ENCODE data around the gene ERAL1. TPM values are rescaled to one million over a fixed set of nuclear protein-coding genes. Genes with fewer than 3 reads are reported as not detected.

ERAL1 gene
- total and polyA plus RNA-seq, 4 donors = 28.4 to 39.3 (median 36.9) TPM

GRCh38 chr17:28908640-28909167, 53.9 kb downstream of the ERAL1 start:
- no peak for ATAC-seq (ENCODE audit: insufficient read depth, low FRiP score)
- no peaks in the 10 kb centered on the region for H3K9me3 ChIP-seq (ENCODE audit: control insufficient read depth in 4 of 4, insufficient read depth in 3 of 4, low read length in 3 of 4)
- peaks cover 20 to 60% (median 51%) of the 10 kb centered on the region in 4 donors for H3K36me3 ChIP-seq (ENCODE audit: control insufficient read depth in 4 of 4, insufficient read depth in 4 of 4, low read length in 4 of 4)
- no peaks in the 10 kb centered on the region for H3K27me3 ChIP-seq (ENCODE audit: control insufficient read depth in 3 of 3, insufficient read depth in 3 of 3, low read length in 2 of 3)
- peaks cover 0 to 27% (median 9%) of the 10 kb centered on the region in 5 donors for H3K4me1 ChIP-seq (ENCODE audit: control insufficient read depth in 5 of 5, insufficient read depth in 5 of 5, low read length in 5 of 5)
- peak overlapping the region in 1 of 2 donors; percentile 39 for H3K9ac ChIP-seq (ENCODE audit: insufficient read depth in 1 of 2, low read length in 2 of 2)
- no peak for TF ChIP-seq CTCF (IDR thresholded peaks at IDR 0.05; ENCODE audit: control extremely low read depth, extremely low read depth)
- WGBS, 2 donors = 66 to 82% methylated on average over 6 of the region's 6 CpGs
- H3K4me3 ChIP-seq = no peak overlapping the region
- H3K27ac ChIP-seq (ENCODE audit: low read depth in 1 of 2, low read length in 1 of 2) = peak overlapping the region in 1 of 2 donors; percentile 60
- DNase-seq = no peak

DNA sequence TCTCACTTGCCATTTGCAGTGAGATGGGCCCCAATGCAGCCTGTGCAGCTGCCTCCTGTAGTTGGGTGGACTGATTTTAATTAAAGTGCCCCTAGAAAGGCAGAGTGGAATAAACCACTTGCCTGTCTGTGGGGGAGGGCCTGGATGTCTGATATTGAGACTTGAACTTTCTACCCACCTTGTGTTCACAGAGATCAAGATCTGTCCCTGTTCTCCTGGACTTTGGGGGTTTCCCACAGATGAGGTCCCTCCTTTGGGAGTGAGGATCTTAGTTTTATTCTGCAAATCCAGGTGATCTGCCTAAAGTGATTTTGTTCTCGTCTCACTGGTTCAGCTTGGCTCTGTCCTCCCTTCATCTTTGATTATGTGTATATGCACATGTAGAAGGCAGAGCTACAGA, 55.7 kb downstream of the ERAL1 start:
- Histone ChIP-seq H3K9ac (ENCODE audit: insufficient read depth in 1 of 2, low read length in 2 of 2) (no peak overlapping the region), H3K36me3 (ENCODE audit: control insufficient read depth in 4 of 4, insufficient read depth in 4 of 4, low read length in 4 of 4) (peaks cover 32 to 72% (median 63%) of the 10 kb centered on the region in 4 donors), H3K4me3 (no peak overlapping the region), H3K4me1 (ENCODE audit: control insufficient read depth in 5 of 5, insufficient read depth in 5 of 5, low read length in 5 of 5) (peaks cover 0 to 27% (median 9%) of the 10 kb centered on the region in 5 donors), H3K27me3 (ENCODE audit: control insufficient read depth in 3 of 3, insufficient read depth in 3 of 3, low read length in 2 of 3) (no peaks in the 10 kb centered on the region), H3K9me3 (ENCODE audit: control insufficient read depth in 4 of 4, insufficient read depth in 3 of 4, low read length in 3 of 4) (no peaks in the 10 kb centered on the region), H3K27ac (ENCODE audit: low read depth in 1 of 2, low read length in 1 of 2) (no peak overlapping the region)
- no peak for DNase-seq
- TF ChIP-seq CTCF (IDR thresholded peaks at IDR 0.05; ENCODE audit: control extremely low read depth, extremely low read depth) = no peak
- 90 to 94% methylated on average over 1 of the region's 1 CpG for WGBS, 2 donors
- no peak for ATAC-seq (ENCODE audit: insufficient read depth, low FRiP score)

Small RNAs within 50 kb of the gene (small RNA-seq; reads per million reads assigned to genes)
- gene RF00019 (ENCODE audit: low replicate concordance) = not detected

Other genes with a start within 250 kb of the ERAL1 start
- 10 to 100 TPM; 12.2 to 14.3 TPM for gene RSKR, start 240.8 kb upstream of the ERAL1 start, total RNA-seq
- gene RSKR, start 240.8 kb upstream of the ERAL1 start, polyA plus RNA-seq = 1 to 10 TPM; 3.9 to 5.5 TPM
- gene BLTP2, start 209.9 kb upstream of the ERAL1 start, total RNA-seq = 100 to 1,000 TPM in 1 of 2 donors, 10 to 100 TPM in 1; 81.3 to 147 TPM
- gene BLTP2, start 209.9 kb upstream of the ERAL1 start, polyA plus RNA-seq = 10 to 100 TPM; 23.4 to 46.4 TPM
- 10 to 100 TPM; 45.1 to 51.9 TPM for gene SDF2, start 193.1 kb upstream of the ERAL1 start, total RNA-seq
- 10 to 100 TPM; 36.5 to 73.3 TPM for gene SDF2, start 193.1 kb upstream of the ERAL1 start, polyA plus RNA-seq
- 10 to 100 TPM; 64.8 to 96.4 TPM for gene SUPT6H, start 192.8 kb upstream of the ERAL1 start, total RNA-seq
- 10 to 100 TPM; 27.5 to 32.4 TPM for gene SUPT6H, start 192.8 kb upstream of the ERAL1 start, polyA plus RNA-seq
- 1 to 10 TPM; 2.1 to 3.7 TPM for gene PROCA1, start 143.1 kb upstream of the ERAL1 start, total RNA-seq
- 1 to 10 TPM; 1.2 to 3.4 TPM for gene PROCA1, start 143.1 kb upstream of the ERAL1 start, polyA plus RNA-seq
- gene RAB34, start 137.1 kb upstream of the ERAL1 start, total RNA-seq = 10 to 100 TPM; 77.8 to 91.8 TPM
- 100 to 1,000 TPM; 103 TPM for gene RAB34, start 137.1 kb upstream of the ERAL1 start, polyA plus RNA-seq
- 1,000 to 10,000 TPM in 1 of 2 donors, 100 to 1,000 TPM in 1; 528 to 1,109 TPM for gene RPL23A, start 135.0 kb upstream of the ERAL1 start, total RNA-seq
- gene RPL23A, start 135.0 kb upstream of the ERAL1 start, polyA plus RNA-seq = 1,000 to 10,000 TPM in 1 of 2 donors, 100 to 1,000 TPM in 1; 955 to 1,200 TPM
- gene TLCD1, start 128.8 kb upstream of the ERAL1 start, total RNA-seq = 10 to 100 TPM in 1 of 2 donors, 1 to 10 TPM in 1; 3.8 to 32.0 TPM
- 10 to 100 TPM; 25.4 to 42.0 TPM for gene TLCD1, start 128.8 kb upstream of the ERAL1 start, polyA plus RNA-seq
- gene NEK8, start 126.2 kb upstream of the ERAL1 start, total RNA-seq = 10 to 100 TPM in 1 of 2 donors, 1 to 10 TPM in 1; 5.7 to 14.7 TPM
- 1 to 10 TPM; 5.1 to 9.2 TPM for gene NEK8, start 126.2 kb upstream of the ERAL1 start, polyA plus RNA-seq
- 10 to 100 TPM; 35.7 to 92.4 TPM for gene TRAF4, start 111.0 kb upstream of the ERAL1 start, total RNA-seq
- 10 to 100 TPM; 51.9 to 56.3 TPM for gene TRAF4, start 111.0 kb upstream of the ERAL1 start, polyA plus RNA-seq
- 10 to 100 TPM in 1 of 2 donors, 1 to 10 TPM in 1; 8.3 to 17.7 TPM for gene FAM222B, start 12.2 kb upstream of the ERAL1 start, total RNA-seq
- gene FAM222B, start 12.2 kb upstream of the ERAL1 start, polyA plus RNA-seq = 1 to 10 TPM; 8.8 to 9.5 TPM
- gene FLOT2, start 42.7 kb downstream of the ERAL1 start, total RNA-seq = 100 to 1,000 TPM in 1 of 2 donors, 10 to 100 TPM in 1; 46.2 to 168 TPM
- 100 to 1,000 TPM in 1 of 2 donors, 10 to 100 TPM in 1; 73.6 to 226 TPM for gene FLOT2, start 42.7 kb downstream of the ERAL1 start, polyA plus RNA-seq
- 10 to 100 TPM; 10.5 to 14.2 TPM for gene DHRS13, start 48.1 kb downstream of the ERAL1 start, total RNA-seq
- gene DHRS13, start 48.1 kb downstream of the ERAL1 start, polyA plus RNA-seq = 10 to 100 TPM; 20.6 to 29.9 TPM
- gene PHF12, start 96.5 kb downstream of the ERAL1 start, total RNA-seq = 10 to 100 TPM; 51.5 to 59.1 TPM
- 10 to 100 TPM; 12.6 to 23.1 TPM for gene PHF12, start 96.5 kb downstream of the ERAL1 start, polyA plus RNA-seq
- gene SEZ6, start 151.0 kb downstream of the ERAL1 start, total RNA-seq = under 1 TPM in 1 of 2 donors, not detected in 1; 0.54 TPM
- gene SEZ6, start 151.0 kb downstream of the ERAL1 start, polyA plus RNA-seq = under 1 TPM; 0.07 to 0.18 TPM
- 1 to 10 TPM; 1.4 to 1.9 TPM for gene PIPOX, start 188.1 kb downstream of the ERAL1 start, total RNA-seq
- under 1 TPM; 0.27 to 0.39 TPM for gene PIPOX, start 188.1 kb downstream of the ERAL1 start, polyA plus RNA-seq

Measured in lung (tissue), 13 donors.